ENCODE data around the gene CCL4. TPM values are rescaled to one million over a fixed set of nuclear protein-coding genes. Genes with fewer than 3 reads are reported as not detected.
"Not testable (repeated sequence)": the region's sequence is repeated elsewhere in the genome, so short reads cannot be mapped to it uniquely, and the experiment has no call there.

Gene CCL4
- total RNA-seq, 1 experiment from 2014 or later: 0.51 TPM

DNA sequence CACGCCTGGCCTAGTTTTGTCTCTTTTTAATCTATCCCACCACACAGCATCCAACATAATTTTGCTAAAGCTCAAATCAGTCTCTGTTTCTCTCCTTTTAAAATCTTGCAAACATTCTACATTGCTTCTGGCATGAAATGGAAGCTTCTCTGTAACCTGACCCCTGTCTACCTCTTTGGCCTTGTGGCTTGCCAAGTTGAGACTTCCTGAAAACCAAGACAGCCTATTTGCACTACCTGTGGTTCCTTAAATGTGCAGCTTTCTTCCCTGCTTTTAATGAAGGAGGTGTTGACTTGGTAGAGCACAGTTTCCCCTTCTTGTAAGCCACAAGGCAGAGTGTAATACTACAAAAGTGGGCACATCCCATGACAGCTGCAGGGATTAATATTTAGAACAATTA lies 7.6 kb upstream of the CCL4 start:
- no peaks in the 10 kb centered on the region for H3K27me3 ChIP-seq (ENCODE audit: control insufficient read depth, insufficient read depth, low read length)

DNA sequence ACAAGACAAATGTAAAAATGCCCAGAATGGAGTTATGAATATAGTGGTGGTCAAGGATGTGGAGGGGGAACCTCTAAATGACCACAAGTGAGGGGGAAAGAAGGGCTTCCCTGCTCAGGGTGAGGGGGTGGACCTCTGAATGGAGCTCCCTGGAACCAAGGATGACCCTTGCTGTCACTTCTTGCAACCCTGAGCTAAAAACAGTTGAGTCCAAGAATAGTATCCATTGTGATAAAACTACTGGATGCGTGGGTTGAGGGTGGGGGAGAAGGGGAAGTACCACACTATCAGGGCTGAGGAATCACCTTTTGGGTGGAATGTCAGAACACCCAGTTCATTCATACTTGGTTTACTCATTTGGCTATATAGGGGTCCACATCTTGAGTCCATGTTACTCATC lies 4.6 kb upstream of the CCL4 start:
- ATAC-seq; H3K36me3 ChIP-seq (ENCODE audit: control insufficient read depth, insufficient read depth, low read length); POLR2A ChIA-PET; H3K4me1 ChIP-seq (ENCODE audit: control insufficient read depth, insufficient read depth, low read length); H3K27ac ChIP-seq (ENCODE audit: low read length); CTCF ChIA-PET; H3K9me3 ChIP-seq (ENCODE audit: control insufficient read depth, insufficient read depth, low read depth, low read length); in situ Hi-C loops (cut with HindIII; ENCODE audit: low pct_unique_long_range_greater_than_20kb, low sequenced_read_pairs); intact Hi-C loops (cut with micrococcal nuclease; ENCODE audit: unreplicated experiment); DNase-seq (ENCODE audit: low read depth, low spot score); BruUV-seq (replicated peaks); H3K27me3 ChIP-seq (ENCODE audit: control insufficient read depth, insufficient read depth, low read length); H3K4me3 ChIP-seq (ENCODE audit: low read depth in 2 of 2, low read length in 2 of 2): not testable (repeated sequence)

More for the DNA sequence above, 7.6 kb upstream of the CCL4 start:
- H3K4me3 ChIP-seq (ENCODE audit: low read depth in 2 of 2, low read length in 2 of 2): no peak overlapping the region
- intact Hi-C loops (cut with micrococcal nuclease; ENCODE audit: unreplicated experiment): no loop called here
- H3K4me1 ChIP-seq (ENCODE audit: control insufficient read depth, insufficient read depth, low read length): no peaks in the 10 kb centered on the region
- H3K9me3 ChIP-seq (ENCODE audit: control insufficient read depth, insufficient read depth, low read depth, low read length): no peaks in the 10 kb centered on the region
- CTCF ChIA-PET: no interaction called here
- no peak for DNase-seq (ENCODE audit: low read depth, low spot score)
- H3K27ac ChIP-seq (ENCODE audit: low read length): no peak overlapping the region
- POLR2A ChIA-PET: no interaction called here
- no TSS peak for BruUV-seq (replicated peaks)
- ATAC-seq: no peak
- TF ChIP-seq SIN3A (IDR thresholded peaks at IDR 0.05; ENCODE audit: borderline replicate concordance, insufficient read depth, low read depth, low read length): no peak
- no peak for TF ChIP-seq TCF7L2 (IDR thresholded peaks at IDR 0.05; ENCODE audit: low read depth, low read length)
- TF ChIP-seq POLR2AphosphoS5 (IDR thresholded peaks at IDR 0.05; ENCODE audit: low read depth, low read length): no peak
- TF ChIP-seq CTCF (IDR thresholded peaks at IDR 0.05): no peak
- TF ChIP-seq, protein P1, sequence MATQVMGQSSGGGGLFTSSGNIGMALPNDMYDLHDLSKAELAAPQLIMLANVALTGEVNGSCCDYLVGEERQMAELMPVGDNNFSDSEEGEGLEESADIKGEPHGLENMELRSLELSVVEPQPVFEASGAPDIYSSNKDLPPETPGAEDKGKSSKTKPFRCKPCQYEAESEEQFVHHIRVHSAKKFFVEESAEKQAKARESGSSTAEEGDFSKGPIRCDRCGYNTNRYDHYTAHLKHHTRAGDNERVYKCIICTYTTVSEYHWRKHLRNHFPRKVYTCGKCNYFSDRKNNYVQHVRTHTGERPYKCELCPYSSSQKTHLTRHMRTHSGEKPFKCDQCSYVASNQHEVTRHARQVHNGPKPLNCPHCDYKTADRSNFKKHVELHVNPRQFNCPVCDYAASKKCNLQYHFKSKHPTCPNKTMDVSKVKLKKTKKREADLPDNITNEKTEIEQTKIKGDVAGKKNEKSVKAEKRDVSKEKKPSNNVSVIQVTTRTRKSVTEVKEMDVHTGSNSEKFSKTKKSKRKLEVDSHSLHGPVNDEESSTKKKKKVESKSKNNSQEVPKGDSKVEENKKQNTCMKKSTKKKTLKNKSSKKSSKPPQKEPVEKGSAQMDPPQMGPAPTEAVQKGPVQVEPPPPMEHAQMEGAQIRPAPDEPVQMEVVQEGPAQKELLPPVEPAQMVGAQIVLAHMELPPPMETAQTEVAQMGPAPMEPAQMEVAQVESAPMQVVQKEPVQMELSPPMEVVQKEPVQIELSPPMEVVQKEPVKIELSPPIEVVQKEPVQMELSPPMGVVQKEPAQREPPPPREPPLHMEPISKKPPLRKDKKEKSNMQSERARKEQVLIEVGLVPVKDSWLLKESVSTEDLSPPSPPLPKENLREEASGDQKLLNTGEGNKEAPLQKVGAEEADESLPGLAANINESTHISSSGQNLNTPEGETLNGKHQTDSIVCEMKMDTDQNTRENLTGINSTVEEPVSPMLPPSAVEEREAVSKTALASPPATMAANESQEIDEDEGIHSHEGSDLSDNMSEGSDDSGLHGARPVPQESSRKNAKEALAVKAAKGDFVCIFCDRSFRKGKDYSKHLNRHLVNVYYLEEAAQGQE (IDR thresholded peaks at IDR 0.05; ENCODE audit: insufficient read depth in 1 of 2, low read depth in 2 of 2, low read length in 1 of 2): no peak
- H3K36me3 ChIP-seq (ENCODE audit: control insufficient read depth, insufficient read depth, low read length): no peaks in the 10 kb centered on the region
- in situ Hi-C loops (cut with HindIII; ENCODE audit: low pct_unique_long_range_greater_than_20kb, low sequenced_read_pairs): no loop called here

DNA sequence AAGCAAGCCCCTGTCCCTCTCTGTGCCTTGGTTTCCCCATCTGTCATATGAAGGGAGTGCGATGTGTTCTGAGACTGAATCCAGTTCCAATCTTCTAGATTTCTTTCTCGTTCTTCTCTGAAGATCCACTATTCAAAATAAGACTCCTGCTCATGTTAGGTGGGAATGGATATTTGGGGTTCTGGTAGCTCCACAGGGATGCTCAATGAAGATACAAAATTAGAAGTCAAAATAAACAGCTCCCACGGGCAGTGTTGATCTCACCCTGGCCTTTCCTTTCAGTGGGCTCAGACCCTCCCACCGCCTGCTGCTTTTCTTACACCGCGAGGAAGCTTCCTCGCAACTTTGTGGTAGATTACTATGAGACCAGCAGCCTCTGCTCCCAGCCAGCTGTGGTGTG lies 619 bp downstream of the CCL4 start:
- POLR2A ChIA-PET; H3K4me3 ChIP-seq (ENCODE audit: low read depth in 2 of 2, low read length in 2 of 2); CTCF ChIA-PET; H3K9me3 ChIP-seq (ENCODE audit: control insufficient read depth, insufficient read depth, low read depth, low read length); intact Hi-C loops (cut with micrococcal nuclease; ENCODE audit: unreplicated experiment); H3K36me3 ChIP-seq (ENCODE audit: control insufficient read depth, insufficient read depth, low read length); ATAC-seq; H3K27ac ChIP-seq (ENCODE audit: low read length); DNase-seq (ENCODE audit: low read depth, low spot score); H3K4me1 ChIP-seq (ENCODE audit: control insufficient read depth, insufficient read depth, low read length); BruUV-seq (replicated peaks); H3K27me3 ChIP-seq (ENCODE audit: control insufficient read depth, insufficient read depth, low read length); in situ Hi-C loops (cut with HindIII; ENCODE audit: low pct_unique_long_range_greater_than_20kb, low sequenced_read_pairs): not testable (repeated sequence)
